NK-92 (cell line): ENCODE measurements around the gene PYDC1.
"Not testable (repeated sequence)": the region's sequence is repeated elsewhere in the genome, so short reads cannot be mapped to it uniquely, and the experiment has no call there.

Experiments
- DNase-seq: peaks from one replicate; lab custom pipeline; 2025; ENCODE audit not compliant: unreplicated experiment; lab: John Stamatoyannopoulos, UW

The PYDC1 gene

GRCh38 chr16:31216422-31217135, at the start of gene PYDC1:
Gene PYDC1, minus strand, starts transcription at chr16:31217135. Its CDS starts 107 bp downstream, at chr16:31217028.
- DNase-seq: no peak

- DNase-seq: no peak
Measured at GRCh38 chr16:31265329-31266245, 48.7 kb upstream of the PYDC1 start.

- DNase-seq: no peak
Measured at GRCh38 chr16:31262084-31262483, 45.1 kb upstream of the PYDC1 start.

- DNase-seq: no peak
Measured at GRCh38 chr16:31260136-31260931, 43.4 kb upstream of the PYDC1 start.

GRCh38 chr16:31258366-31258765, 41.4 kb upstream of the PYDC1 start:
- DNase-seq: no peak

GRCh38 chr16:31256466-31256865, 39.5 kb upstream of the PYDC1 start:
- DNase-seq: no peak

GRCh38 chr16:31253642-31254045, 36.7 kb upstream of the PYDC1 start:
- DNase-seq: no peak

GRCh38 chr16:31251435-31251834, 34.5 kb upstream of the PYDC1 start:
- no peak for DNase-seq

GRCh38 chr16:31250782-31251384, 33.9 kb upstream of the PYDC1 start:
- no peak for DNase-seq

GRCh38 chr16:31248344-31248743, 31.4 kb upstream of the PYDC1 start:
- DNase-seq: no peak

GRCh38 chr16:31246296-31246695, 29.4 kb upstream of the PYDC1 start:
- DNase-seq: no peak

- not testable (repeated sequence) for DNase-seq
Measured at GRCh38 chr16:31245598-31245997, 28.7 kb upstream of the PYDC1 start.

GRCh38 chr16:31243734-31244670, 27.1 kb upstream of the PYDC1 start:
- DNase-seq: no peak

GRCh38 chr16:31242206-31242605, 25.3 kb upstream of the PYDC1 start:
- DNase-seq: no peak

- DNase-seq: no peak
Measured at GRCh38 chr16:31238041-31238440, 21.1 kb upstream of the PYDC1 start.

- no peak for DNase-seq
Measured at GRCh38 chr16:31229501-31229900, 12.6 kb upstream of the PYDC1 start.

GRCh38 chr16:31228206-31228605, 11.3 kb upstream of the PYDC1 start:
- no peak for DNase-seq

- DNase-seq: no peak
Measured at GRCh38 chr16:31225193-31225592, 8.3 kb upstream of the PYDC1 start.

- no peak for DNase-seq
Measured at GRCh38 chr16:31224092-31224955, 7.4 kb upstream of the PYDC1 start.
